Mucosa of descending colon (tissue), 3 donors: ENCODE results near the gene NUFIP1. TPM values are rescaled to one million over a fixed set of nuclear protein-coding genes. Genes with fewer than 3 reads are reported as not detected.
"Not testable (repeated sequence)": the region's sequence is repeated elsewhere in the genome, so short reads cannot be mapped to it uniquely, and the experiment has no call there.

Experiments
- ATAC-seq: fragments of 200-7000 bp; cut with Tn5 transposase; one replicate; pipeline ENCODE4 v1.9.1; 2020; ENCODE audit warnings: mild to moderate bottlenecking, moderate library complexity
- DNase-seq, 3 donors: peaks; one replicate each; pipeline ENCODE4 v3.0.0-alpha.2; 2020
- H3K36me3 ChIP-seq: fragments of 200-600 bp; one replicate; pipeline ENCODE4 v1.8.0; 2021; ENCODE audit warnings: low read depth, mild to moderate bottlenecking
- H3K4me1 ChIP-seq: fragments of 200-600 bp; one replicate; pipeline ENCODE4 v1.8.0; 2021; ENCODE audit warnings: low read depth, mild to moderate bottlenecking
- H3K4me3 ChIP-seq: fragments of 200-600 bp; one replicate; pipeline ENCODE4 v1.8.0; 2021; ENCODE audit warnings: mild to moderate bottlenecking
- H3K9me3 ChIP-seq: fragments of 200-600 bp; one replicate; pipeline ENCODE4 v1.8.0; 2021; ENCODE audit warnings: mild to moderate bottlenecking
- CTCF ChIP-seq: fragments of 200-600 bp; IDR thresholded peaks from one replicate; pipeline ENCODE4 v1.8.0; 2022; ENCODE audit warnings: antibody characterized with exemption, mild to moderate bottlenecking
- intact Hi-C, 2 donors: fragments of 100-400 bp; cut with DNase I in 1 of 2; cut with micrococcal nuclease in 1 of 2; formaldehyde crosslinking; loops; one replicate each; pipeline versions ENCODE4 v1.11.0 to v1.11.1; 2022; cut with DNase I, micrococcal nuclease
- total RNA-seq, 3 donors: library from RNA; stranded (reverse); fragmentation: NEBNext Ultra II Directional in 2 of 3; extraction: Animal tissue kit (Norgen Biotek cat#: 25700) in 2 of 3; gene quantifications; one replicate each; pipeline versions ENCODE4 v1.2.1 to v1.2.4, GENCODE V29; 2021 to 2023
- donor health status: DM: no; HTN: no; CAD: no; lungs with moderate emphysema.
- donor health status: DM: no; HTN: no; CAD: no.
- donor health status: DM: no; HTN: yes; CAD: no.

Gene NUFIP1
- total RNA-seq, 3 donors from 2014 or later: 1.5 to 3.9 (median 3.3) TPM

DNA sequence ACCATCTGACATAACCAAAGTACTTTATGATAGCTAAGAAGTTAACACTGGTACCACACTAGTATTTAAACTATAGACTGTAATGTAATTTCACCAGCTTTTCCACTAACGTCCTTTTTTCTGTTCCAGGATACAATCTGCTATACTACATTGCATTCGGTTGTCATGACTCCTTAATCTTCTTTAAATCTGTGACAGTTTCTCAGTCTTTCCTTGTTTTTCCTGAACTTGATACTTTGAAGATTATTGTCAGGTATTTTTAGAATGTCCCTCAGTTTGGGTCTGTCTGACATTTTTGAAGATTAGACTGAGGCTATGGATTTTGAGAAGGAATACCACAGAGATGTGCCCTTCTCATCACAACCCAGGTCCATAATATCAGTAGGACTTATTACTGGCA lies 36.6 kb downstream of the NUFIP1 start:
- H3K4me1 ChIP-seq: no peaks in the 10 kb centered on the region
- H3K4me3 ChIP-seq: no peak overlapping the region
- H3K9me3 ChIP-seq: no peaks in the 10 kb centered on the region
- intact Hi-C loops: no loop called here
- no peak for ATAC-seq
- no peak for TF ChIP-seq CTCF
- H3K36me3 ChIP-seq: no peaks in the 10 kb centered on the region
- DNase-seq: no peak

- DNase-seq (no peak), ATAC-seq (no peak)
- Histone ChIP-seq H3K36me3 (no peaks in the 10 kb centered on the region), H3K4me1 (no peaks in the 10 kb centered on the region), H3K4me3 (no peak overlapping the region), H3K9me3 (no peaks in the 10 kb centered on the region)
- intact Hi-C loops: no loop called here
- no peak for TF ChIP-seq CTCF
These were observed 38.1 kb downstream of the NUFIP1 start for GRCh38 chr13:44951184-44951583.

DNA sequence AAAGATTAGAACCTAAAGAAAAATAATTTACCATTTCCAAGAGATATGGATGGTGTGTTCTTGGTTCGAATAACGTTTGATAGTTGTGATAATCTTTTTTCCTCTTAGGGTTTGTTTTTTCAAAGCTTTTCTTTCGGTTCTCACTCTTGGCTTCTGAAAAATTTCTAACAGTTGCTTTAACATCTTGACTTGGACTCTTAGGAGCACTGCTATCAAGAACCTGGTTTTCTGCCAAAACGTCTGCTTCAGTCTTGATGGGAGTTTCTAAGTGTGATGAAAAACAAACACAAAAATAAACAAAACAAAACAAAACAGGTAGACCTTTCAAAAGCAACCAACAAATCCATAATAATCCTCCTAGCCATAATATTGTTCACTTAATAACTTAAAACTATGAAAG lies 45.9 kb downstream of the NUFIP1 start:
- DNase-seq, H3K4me1 ChIP-seq, intact Hi-C loops, H3K36me3 ChIP-seq, H3K4me3 ChIP-seq, H3K9me3 ChIP-seq, ATAC-seq: not testable (repeated sequence)

DNA sequence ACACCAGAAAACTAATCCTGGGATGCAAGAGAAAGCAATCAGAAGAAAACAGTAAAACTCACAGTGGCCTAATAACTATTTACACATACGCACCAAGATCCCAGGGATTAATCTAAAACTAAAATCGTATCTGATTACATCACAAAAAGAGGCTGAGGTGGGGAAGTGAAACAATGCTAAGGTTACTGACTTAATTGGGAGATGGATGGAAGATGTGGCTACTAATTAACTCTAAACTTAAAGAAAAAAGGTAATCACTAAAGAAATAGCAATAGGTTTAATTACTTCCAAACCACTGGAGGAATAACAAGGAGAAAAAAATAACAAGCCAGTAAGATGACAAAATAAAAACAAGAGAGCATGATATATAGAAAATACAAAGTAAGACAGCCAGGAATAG lies 50.4 kb downstream of the NUFIP1 start:
- Histone ChIP-seq H3K36me3 (no peaks in the 10 kb centered on the region), H3K4me1 (no peaks in the 10 kb centered on the region), H3K9me3 (no peaks in the 10 kb centered on the region), H3K4me3 (no peak overlapping the region)
- ATAC-seq (no peak), DNase-seq (no peak)
- no peak for TF ChIP-seq CTCF
- intact Hi-C loops: no loop called here

GRCh38 chr13:44936246-44936645 lies 53.0 kb downstream of the NUFIP1 start:
- Histone ChIP-seq H3K4me1 (no peaks in the 10 kb centered on the region), H3K36me3 (no peaks in the 10 kb centered on the region), H3K9me3 (no peaks in the 10 kb centered on the region), H3K4me3 (no peak overlapping the region)
- intact Hi-C loops: no loop called here
- no peak for TF ChIP-seq CTCF
- no peak for DNase-seq
- ATAC-seq: no peak

- intact Hi-C loops: no loop called here
- ATAC-seq: no peak
These were observed 54.5 kb downstream of the NUFIP1 start for GRCh38 chr13:44934724-44935123.

More at GRCh38 chr13:44934724-44935123, 54.5 kb downstream of the NUFIP1 start:
- Histone ChIP-seq H3K4me1 (no peaks in the 10 kb centered on the region), H3K4me3 (no peak overlapping the region), H3K9me3 (no peaks in the 10 kb centered on the region), H3K36me3 (no peaks in the 10 kb centered on the region)
- TF ChIP-seq CTCF: no peak
- no peak for DNase-seq
